HG03196 (cell line): Measurements from ENCODE around the gene ADCK2.
"Not testable (repeated sequence)": the region's sequence is repeated elsewhere in the genome, so short reads cannot be mapped to it uniquely, and the experiment has no call there.

Experiments
- ATAC-seq: cut with Tn5 transposase; IDR thresholded peaks from one replicate; pipeline ENCODE4 v1.9.1; 2021; ENCODE audit not compliant: unreplicated experiment

The ADCK2 gene

DNA sequence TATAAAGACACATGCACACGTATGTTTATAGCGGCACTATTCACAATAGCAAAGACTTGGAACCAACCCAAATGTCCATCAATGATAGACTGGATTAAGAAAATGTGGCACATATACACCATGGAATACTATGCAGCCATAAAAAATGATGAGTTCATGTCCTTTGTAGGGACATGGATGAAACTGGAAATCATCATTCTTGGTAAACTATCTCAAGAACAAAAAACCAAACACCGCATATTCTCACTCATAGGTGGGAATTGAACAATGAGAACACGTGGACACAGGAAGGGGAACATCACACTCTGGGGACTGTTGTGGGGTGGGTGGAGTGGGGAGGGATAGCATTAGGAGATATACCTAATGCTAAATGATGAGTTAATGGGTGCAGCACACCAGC, 70.5 kb downstream of the ADCK2 start:
- not testable (repeated sequence) for ATAC-seq

DNA sequence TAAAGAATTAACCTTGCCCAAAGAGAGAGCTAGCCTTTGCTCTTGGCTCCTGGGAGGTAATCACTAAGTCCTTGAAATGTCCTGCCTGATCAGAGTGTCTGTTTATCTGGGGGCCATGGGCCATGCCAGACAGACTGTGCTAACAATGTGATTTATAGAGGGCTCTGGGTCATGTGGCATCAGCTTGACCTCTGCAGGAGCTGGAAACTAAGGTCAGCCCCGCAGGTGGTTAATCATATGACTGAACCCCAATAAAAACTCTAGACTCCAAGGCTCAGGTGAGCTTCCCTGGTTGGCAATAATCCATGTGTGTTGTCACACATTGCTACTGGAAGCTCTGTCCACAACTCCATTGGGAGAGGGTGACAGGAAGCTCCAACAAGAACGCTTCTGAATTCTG, 71.3 kb downstream of the ADCK2 start:
- ATAC-seq = no peak
